ENCODE results near the gene MUC20.

The MUC20 gene

DNA sequence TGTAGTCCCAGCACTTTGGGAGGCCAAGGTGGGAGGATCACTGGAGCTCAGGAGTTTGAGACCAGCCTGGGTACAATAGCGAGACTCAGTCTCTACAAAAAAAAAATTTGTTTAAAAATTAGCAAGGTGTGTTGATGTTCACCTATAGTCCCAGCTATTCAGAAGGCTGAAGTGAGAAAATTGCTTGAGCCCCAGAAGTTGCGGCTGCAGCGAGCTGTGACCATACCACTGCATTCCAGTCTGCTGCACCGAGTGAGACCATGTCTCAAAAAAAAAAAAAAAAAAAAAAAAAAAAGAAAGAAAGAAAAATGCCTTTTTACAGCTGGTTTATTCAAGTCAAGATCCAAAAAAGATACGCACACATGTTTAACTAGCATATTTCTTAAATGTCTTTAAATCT lies 17.0 kb upstream of the MUC20 start:
- TF ChIP-seq CTCF (IDR thresholded peaks at IDR 0.05) = no peak

DNA sequence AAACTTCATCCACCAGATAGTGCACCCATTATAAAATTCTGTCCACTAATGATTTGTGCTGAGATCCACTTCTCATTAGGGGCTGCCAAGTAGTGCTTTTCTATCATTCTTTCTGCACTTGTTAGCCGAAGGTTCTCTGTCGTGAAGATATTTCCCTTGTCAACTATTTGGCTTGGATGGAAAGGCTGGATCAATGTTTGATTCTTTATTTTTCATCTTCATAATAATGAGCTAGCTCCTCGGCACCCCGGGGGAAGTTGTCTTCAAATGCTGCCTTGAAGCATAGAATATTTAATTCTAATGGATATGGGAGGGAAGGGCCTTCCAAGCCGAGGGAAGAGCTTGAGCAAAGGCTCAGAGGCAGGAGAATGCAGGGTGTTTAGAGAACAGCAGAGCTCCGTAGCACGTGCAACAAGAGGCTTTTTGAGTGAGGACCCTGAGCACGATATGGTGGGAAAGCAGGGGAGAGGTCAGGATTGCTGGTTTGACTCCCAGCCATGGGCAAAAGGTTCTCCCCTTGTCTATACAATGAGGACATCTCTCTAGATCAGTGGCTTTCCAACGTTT lies 16.3 kb upstream of the MUC20 start:
- TF ChIP-seq CTCF (IDR thresholded peaks at IDR 0.05) = no peak

DNA sequence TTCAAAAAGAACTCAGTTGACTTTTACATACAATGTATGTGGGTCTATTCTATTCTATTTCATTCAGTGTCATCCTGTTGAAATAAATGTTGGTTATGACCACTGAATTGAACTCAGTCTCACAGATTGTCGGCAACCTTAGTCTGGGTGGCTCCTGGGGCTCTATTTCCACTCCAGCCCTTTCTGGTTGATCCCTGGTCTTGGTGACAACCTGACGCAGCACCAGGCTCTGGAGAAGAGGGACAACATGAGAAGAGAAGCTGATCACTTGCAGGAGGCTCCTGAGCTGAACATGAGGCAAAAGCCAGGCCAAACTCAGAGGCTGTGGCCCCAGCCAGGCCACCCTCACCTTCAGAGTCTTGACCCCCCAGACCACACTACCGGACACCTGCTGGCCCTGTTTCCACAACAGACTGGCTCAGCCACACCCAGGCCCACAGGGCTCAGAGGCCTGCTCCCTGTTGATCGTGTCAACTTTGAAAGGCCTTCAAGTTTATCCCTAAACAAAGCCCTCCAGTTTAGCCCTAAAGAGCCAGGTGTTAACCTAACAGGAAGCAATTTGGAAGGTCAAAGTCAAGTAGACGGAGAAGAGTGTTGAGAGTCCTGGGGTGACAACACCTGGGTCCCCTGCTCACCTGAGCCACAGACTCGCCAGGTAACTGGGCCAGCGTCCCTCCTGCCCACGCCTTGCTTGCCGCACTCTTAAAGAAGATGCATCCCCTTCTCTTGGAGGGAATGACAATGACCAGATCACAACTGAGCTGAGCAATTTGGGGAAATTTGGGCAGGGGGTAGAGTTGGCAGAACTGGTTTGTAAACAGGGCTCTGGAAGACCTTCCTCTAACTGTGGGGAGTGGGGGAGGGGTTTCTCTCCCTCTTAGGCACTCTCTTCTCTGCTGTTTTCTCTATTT lies 15.4 kb upstream of the MUC20 start:
- TF ChIP-seq CTCF (IDR thresholded peaks at IDR 0.05) = no peak

DNA sequence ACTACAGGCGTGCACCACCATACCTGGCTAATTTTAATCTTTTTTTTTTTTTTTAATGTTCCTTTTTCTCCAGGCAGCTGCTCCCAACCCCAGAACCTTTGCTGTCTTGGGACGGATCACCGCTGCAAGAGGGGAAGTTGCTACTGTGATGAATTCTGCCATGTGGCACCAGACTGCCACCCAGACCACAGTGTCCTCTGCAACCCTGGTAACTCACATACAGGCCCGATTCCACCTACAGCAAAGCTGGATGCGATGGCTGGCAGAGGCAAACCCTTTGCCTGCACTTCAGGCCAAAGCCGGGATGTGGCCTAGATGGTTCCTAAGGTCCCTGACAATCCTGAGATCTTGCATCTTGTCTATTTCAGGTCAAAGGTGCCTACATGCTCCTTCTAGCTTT lies 12.7 kb upstream of the MUC20 start:
- TF ChIP-seq CTCF (IDR thresholded peaks at IDR 0.05) = no peak

GRCh38 chr3:195708626-195709481 lies 11.9 kb upstream of the MUC20 start:
- TF ChIP-seq CTCF (IDR thresholded peaks at IDR 0.05) = no peak

- no peak for TF ChIP-seq CTCF (IDR thresholded peaks at IDR 0.05)
Observed at GRCh38 chr3:195709676-195710085, 11.1 kb upstream of the MUC20 start.

- TF ChIP-seq CTCF (IDR thresholded peaks at IDR 0.05) = no peak
Observed at GRCh38 chr3:195711813-195712534, 8.8 kb upstream of the MUC20 start.

Measured in LNCAP (cell line).